ENCODE data around the gene SOX6.

DNA sequence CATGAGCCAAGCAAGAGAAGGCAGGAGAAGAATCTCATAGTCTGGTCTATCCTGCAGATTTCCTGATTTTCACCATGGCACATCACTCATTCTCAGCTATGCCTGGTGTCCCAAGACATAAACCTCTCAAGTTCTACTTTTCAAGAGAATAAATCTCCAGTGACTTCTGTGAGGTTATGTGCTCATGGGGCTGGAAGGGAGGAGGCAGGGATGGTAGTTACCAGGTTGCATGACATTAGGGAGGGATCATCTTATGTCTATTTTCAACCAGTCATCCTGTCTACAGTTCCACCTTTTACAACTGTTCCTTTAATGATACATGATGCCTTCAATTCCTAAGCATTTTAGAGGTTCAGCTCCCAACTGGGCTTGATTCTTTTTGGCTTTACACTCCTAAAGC lies 297.7 kb downstream of the SOX6 start:
- TF ChIP-seq POLR2A (IDR thresholded peaks at IDR 0.05; ENCODE audit: low read depth, low read length) (no peak), POLR2AphosphoS5 (IDR thresholded peaks at IDR 0.05; ENCODE audit: low read depth, low read length) (no peak)

Data from GM12891 (cell line).